ENCODE results near the gene LDB2.

LDB2 gene

DNA sequence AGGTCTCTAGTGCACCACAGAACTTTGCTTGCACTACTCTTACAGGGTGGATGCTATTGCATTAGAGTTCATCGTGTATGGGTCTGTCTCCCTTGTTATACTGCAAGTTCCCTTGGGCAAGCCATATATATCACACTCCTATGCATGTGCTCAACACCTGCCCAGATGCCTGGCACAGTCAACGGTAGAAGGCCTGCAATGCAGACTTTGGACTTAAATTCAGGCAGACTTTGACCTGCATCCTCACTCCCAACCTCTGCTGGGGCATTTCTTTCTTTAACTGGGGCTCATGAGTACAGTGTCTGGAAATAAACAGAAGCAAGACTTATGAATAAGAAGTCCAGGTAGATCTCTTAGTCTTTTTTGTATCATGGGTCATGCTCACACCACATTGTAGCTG, 148.2 kb downstream of the LDB2 start:
- no peak for DNase-seq

- DNase-seq = no peak
Measured at GRCh38 chr4:16745887-16746286, 152.6 kb downstream of the LDB2 start.

- no peak for DNase-seq
Measured at GRCh38 chr4:16745009-16745635, 153.3 kb downstream of the LDB2 start.

DNA sequence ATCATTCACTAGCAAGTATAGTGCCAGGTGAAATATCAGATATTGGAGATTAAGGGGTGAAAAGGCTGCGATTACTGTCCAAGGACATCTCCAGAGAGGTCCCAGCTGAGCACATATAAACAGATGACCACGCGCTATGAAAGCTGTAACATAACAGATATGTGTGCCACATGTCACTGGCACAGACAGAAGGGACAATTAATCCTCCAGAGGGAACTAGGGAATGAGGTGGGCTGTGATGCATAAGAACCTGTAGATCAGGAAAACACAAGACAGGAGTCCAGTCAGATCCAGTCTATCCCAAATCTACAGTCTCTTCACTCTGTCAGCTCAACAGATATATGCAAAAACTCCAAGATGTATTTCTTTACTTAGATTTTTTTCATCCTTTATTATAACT, 157.2 kb downstream of the LDB2 start:
- no peak for DNase-seq

DNA sequence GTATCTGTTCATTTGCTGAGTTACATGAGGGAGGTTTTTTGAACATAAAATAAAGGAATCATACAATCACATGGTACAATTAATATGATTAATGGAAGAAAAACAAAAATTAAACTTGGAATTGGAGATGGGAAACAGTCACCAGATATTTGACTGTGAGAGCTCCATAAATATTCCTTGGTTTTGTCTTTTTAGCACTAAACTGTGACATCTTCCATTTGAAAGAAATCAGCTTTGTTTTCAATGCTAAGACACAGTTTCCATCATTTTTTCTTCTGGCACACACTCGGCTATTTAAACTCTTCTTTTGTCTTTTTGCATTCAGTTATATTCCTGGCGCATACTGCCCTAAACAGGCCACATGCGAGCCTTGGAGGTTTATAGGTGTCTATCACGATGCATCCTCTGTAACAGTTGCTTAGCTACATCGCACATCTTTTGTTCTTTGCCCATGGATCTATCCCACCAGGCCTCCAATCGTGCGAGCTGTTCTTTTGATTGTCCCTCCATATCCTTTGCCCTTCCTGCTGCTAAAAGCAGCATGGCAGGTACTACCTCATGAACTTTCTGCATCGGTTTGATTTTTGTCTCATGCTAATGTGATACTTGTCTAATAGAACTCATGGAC, 158.3 kb downstream of the LDB2 start:
- DNase-seq = no peak

- DNase-seq = no peak
Measured at GRCh38 chr4:16738558-16738957, 159.9 kb downstream of the LDB2 start.

GRCh38 chr4:16733509-16733908, 164.9 kb downstream of the LDB2 start:
- no peak for DNase-seq

- DNase-seq = no peak
Measured at GRCh38 chr4:16732741-16733140, 165.7 kb downstream of the LDB2 start.

- DNase-seq = no peak
Measured at GRCh38 chr4:16731776-16732380, 166.6 kb downstream of the LDB2 start.

DNA sequence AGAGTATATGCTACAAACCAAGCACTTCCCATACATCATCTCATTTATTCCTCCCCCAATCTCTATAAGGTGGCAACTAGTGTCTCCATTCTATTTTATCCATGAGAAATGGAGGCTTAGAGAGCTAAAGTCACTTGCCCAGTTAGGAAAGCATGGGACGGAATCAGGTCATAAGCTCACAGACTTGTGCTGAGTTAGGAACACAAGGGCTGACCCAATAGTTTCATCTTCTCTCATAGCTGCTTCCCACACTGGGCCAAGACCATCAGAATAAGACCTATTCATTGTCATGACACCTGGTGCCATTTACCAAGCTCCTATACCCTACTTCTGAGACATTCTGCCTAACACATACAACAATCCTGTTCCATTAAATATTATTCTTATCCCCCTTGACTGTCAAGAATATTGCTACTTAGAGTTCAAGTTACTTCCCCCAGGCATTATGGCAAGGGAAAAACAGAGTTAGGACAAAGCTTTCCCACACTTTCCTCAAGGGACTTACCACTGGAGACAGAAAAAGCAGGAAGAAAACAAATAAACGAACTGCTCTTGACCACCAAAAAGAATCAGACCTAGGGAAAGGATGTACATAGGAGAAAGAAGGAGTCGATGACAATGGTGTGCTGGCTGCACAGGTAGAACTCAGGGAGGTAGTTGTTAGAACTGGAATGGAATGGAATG, 167.8 kb downstream of the LDB2 start:
- no peak for DNase-seq

DNA sequence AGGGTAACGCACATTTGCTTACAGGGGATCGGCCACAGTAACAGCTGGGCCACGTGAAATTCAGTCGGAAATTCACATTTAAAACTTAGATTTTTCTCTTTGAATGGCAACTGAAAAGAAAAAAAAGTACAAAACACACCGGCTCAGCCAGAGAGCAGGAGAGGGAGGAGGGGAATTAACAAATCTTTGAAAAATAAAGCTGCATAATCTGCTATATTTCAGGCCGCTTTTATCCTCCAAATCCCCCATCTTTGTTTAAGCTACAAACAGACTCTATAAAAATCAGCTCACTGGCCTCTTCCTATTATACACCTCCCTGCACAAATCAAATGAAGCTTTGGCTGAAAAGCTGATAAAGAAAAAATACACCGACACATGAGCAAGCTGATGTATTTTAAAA, 169.1 kb downstream of the LDB2 start:
- DNase-seq = no peak

DNA sequence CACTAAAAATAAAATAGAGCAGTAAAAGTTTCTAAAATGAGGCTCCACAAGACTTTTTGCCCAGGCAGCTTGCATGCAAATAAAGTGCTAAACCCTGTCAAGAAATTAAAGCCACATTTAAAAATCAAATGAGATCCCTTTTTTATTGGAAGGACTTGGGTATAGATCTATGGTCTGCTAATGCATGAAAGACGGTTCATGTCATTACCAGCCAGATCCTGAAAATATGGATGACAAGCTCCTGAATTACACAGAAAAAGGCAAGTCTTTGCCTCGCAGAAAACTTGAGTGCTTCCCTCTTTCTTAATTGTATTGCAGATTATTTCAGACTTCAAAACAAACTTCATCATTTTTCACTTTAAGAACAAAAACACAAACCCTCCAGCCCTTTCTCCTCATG, 169.6 kb downstream of the LDB2 start:
- no peak for DNase-seq

DNA sequence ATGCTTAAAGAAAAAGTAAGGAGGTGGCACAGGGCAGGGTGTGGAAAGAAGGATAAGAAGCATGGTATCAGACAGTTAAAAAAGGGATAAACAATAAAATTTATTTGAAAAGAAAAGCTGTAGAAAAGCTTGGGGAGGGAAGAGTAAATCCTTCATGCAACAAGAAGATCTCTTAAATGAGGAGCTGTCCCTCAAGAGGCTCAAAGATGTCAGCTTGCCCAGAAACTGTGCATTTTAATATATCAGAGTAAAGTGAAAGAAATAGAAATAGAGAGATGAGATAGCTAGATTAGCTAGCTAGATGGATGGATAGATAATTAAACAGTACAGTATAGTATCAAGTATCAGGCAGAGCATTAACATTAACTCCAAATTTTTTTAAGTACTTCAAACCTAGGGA, 170.3 kb downstream of the LDB2 start:
- DNase-seq = no peak

DNA sequence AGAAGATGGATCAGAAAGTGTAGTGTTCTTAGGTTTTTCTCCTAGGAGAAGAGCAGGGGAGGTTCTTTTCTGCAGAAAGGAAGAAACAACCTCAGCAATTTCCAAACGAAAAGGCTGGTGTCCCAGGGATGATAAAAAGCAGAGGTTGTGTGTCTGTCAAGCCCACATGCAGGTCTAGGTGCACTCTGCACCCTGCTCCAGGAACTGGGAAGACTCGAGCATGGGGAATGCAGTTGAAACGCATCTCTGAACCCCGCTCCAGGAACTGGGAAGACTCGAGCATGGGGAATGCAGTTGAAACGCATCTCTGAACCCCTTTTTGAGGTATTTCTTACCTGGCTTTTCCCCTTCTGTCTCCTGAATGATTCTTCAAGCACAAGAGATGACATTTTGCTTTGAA, 171.2 kb downstream of the LDB2 start:
- DNase-seq = no peak

DNA sequence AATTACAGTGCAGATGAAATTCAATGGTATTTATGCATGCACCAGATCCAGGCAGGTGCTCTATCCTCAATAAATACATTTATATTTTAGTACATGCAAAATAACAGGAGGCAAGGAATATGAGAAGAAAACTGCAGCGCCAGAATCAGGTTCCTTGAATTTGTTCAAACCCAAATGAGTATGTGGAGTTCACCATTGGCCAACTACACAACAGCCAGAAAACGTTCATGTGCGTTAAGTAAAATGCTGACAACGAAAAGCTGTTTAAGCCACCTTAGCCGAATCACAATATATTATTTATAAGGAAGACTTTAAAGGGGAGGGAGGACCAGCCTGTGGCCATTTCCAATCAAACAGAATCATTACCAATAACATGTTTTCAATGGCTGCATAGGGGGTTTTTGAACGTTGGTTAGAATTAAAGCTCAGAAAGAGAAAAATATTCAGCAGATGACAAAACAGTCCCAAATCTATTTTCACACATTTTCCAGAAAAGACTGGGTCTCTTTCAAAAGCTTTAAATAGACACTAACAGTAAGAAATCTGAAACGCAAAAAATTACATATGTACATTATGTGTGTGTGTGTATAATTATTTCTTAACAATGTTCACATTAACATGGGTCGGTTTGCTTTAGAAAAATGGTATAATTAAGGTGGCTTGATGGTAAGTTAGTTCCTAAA, 171.9 kb downstream of the LDB2 start:
- no peak for DNase-seq

DNA sequence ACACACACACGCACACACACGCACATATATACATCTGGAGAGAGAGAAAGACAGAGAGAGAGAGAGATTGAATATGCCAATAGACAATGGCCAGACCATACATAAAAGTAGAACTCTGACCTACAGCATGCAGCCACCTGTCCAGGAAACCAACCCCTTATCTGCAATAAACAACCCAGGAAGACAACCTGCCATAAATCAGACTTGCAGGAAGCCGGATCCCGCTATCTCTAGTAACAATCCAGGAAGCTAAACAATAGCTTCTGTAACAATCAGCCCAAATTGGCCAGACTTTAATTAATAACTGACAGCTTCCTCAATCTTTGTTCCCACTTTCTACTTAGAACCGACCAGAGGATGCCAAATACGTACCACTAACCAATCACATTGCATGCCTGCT, 173.2 kb downstream of the LDB2 start:
- no peak for DNase-seq

GRCh38 chr4:16722416-16722815, 176.0 kb downstream of the LDB2 start:
- DNase-seq = no peak

- DNase-seq = no peak
Measured at GRCh38 chr4:16721613-16722291, 176.7 kb downstream of the LDB2 start.

DNA sequence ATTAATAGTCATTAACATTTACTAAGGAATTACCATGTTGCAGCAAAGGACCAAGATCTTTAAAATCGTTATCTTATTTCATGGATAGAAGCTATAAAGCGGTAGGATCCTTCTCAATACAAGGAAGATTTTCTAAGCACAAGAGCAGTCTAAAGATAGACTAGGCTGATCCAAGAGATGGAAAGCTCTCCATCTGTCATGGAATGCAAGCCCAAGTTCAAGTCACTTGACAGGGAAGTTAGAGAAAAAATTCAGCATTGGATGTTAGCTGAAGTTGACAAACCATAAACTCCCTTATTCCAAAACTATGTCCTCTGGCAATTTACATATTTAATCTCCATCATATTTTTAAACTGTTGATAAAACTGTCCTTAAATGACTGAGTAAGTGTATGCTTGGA, 177.7 kb downstream of the LDB2 start:
- no peak for DNase-seq

GRCh38 chr4:16717266-16717970, 181.0 kb downstream of the LDB2 start:
- DNase-seq = no peak

DNA sequence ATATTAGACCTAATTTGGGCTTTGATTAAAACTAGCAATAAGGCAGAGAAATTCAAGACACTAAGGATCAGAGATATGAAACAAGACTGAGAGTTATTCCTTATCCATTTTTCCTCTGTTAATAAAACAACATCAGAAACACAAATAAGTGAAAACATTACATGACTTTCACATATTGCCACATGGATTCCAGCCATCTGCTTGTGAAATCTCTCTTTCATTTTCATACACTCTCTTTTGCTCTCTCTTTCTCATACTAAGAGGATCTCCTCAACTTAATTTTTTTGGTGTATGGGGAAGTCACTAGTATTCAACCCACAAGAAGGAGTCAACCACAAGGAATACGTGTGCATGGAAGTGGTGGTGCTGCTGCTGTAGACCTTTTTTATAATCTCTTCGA, 183.0 kb downstream of the LDB2 start:
- no peak for DNase-seq

GRCh38 chr4:16714191-16714590, 184.3 kb downstream of the LDB2 start:
- DNase-seq = no peak

Data from NCI-H1092 (cell line).